GM12878 (cell line): ENCODE data around the gene KIF5A. TPM values are rescaled to one million over a fixed set of nuclear protein-coding genes. Genes with fewer than 3 reads are reported as not detected.

ENCODE experiments used
- BACH1 ChIP-seq: fragments of 450-650 bp; IDR thresholded peaks from 2 replicates; pipeline ENCODE4 v1.6.1; 2017; ENCODE audit warnings: mild to moderate bottlenecking, borderline replicate concordance
- CBX5 ChIP-seq: sonication (generic); IDR thresholded peaks from 2 replicates; pipeline ENCODE4 v1.6.1; 2016; ENCODE audit warnings: low read depth, moderate library complexity, mild to moderate bottlenecking, inconsistent platforms
- CEBPB ChIP-seq, 2 experiments: fragments of 150-350 bp in 1 of 2; IDR thresholded peaks; 2 replicates each; pipeline ENCODE4 v1.6.1; 2012 to 2014; ENCODE audit warnings: low read depth in 2 of 2, low read length in 2 of 2, borderline replicate concordance in 1 of 2, inconsistent platforms in 1 of 2
- CHD1 ChIP-seq: IDR thresholded peaks from 2 replicates; pipeline ENCODE4 v1.6.1; 2012; ENCODE audit warnings: low read depth, low read length, improper control_type of control experiment
- EGR1 ChIP-seq, 2 experiments: IDR thresholded peaks; 1 replicate in 1 of 2; 2 replicates in 1 of 2; pipeline ENCODE4 v1.6.1; 2011 to 2012; ENCODE audit warnings: low read depth in 2 of 2, low read length in 2 of 2, borderline replicate concordance in 1 of 2, mild to moderate bottlenecking in 1 of 2, moderate library complexity in 1 of 2
- ETV6 ChIP-seq, 2 experiments: fragments of 450-650 bp in 1 of 2; IDR thresholded peaks in 1 of 2; conservative IDR thresholded peaks in 1 of 2; 2 replicates each; pipeline ENCODE4 v1.6.1; 2014; ENCODE audit warnings: antibody characterized with exemption in 1 of 2, borderline replicate concordance in 1 of 2, low read depth in 1 of 2, mild to moderate bottlenecking in 1 of 2, moderate library complexity in 1 of 2
- FOS ChIP-seq: IDR thresholded peaks from 3 replicates; pipeline ENCODE4 v1.6.1; 2011; ENCODE audit warnings: borderline replicate concordance; ENCODE audit not compliant: insufficient read length; ENCODE audit errors: extremely low read depth
- HDGF ChIP-seq: fragments of 450-650 bp; IDR thresholded peaks from 2 replicates; pipeline ENCODE4 v1.6.1; 2016; ENCODE audit warnings: antibody characterized with exemption
- IKZF1 ChIP-seq: fragments of 450-650 bp; conservative IDR thresholded peaks from 2 replicates; pipeline ENCODE4 v1.6.1; 2017; ENCODE audit warnings: antibody characterized with exemption, mild to moderate bottlenecking
- JUND ChIP-seq: IDR thresholded peaks from 2 replicates; pipeline ENCODE4 v1.6.1; 2012; ENCODE audit warnings: low read depth, mild to moderate bottlenecking, low read length, improper control_type of control experiment, moderate library complexity
- LARP7 ChIP-seq: fragments of 450-650 bp; IDR thresholded peaks from 2 replicates; pipeline ENCODE4 v1.6.1; 2017; ENCODE audit warnings: mild to moderate bottlenecking
- MEF2A ChIP-seq: IDR thresholded peaks from 2 replicates; pipeline ENCODE4 v1.6.1; 2011; ENCODE audit warnings: low read depth, mild to moderate bottlenecking, low read length, moderate library complexity; ENCODE audit not compliant: insufficient read depth
- MTA3 ChIP-seq: IDR thresholded peaks from 2 replicates; pipeline ENCODE4 v1.6.1; 2012; ENCODE audit warnings: low read length, inconsistent platforms, borderline replicate concordance
- MYB ChIP-seq: fragments of 150-350 bp; IDR thresholded peaks from 2 replicates; pipeline ENCODE4 v1.6.1; 2014; ENCODE audit warnings: mild to moderate bottlenecking, low read depth, low read length, borderline replicate concordance
- MYC ChIP-seq: IDR thresholded peaks from 2 replicates; pipeline ENCODE4 v1.6.1; 2011; ENCODE audit warnings: mild to moderate bottlenecking, low read length, moderate library complexity, inconsistent platforms; ENCODE audit not compliant: insufficient read depth, insufficient replicate concordance, insufficient read length, severe bottlenecking
- NR2C1 ChIP-seq: fragments of 450-650 bp; IDR thresholded peaks from 2 replicates; pipeline ENCODE4 v1.6.1; 2017; ENCODE audit warnings: antibody characterized with exemption, mild to moderate bottlenecking, moderate library complexity
- RCOR1 ChIP-seq: conservative IDR thresholded peaks from 2 replicates; pipeline ENCODE4 v1.6.1; 2012; ENCODE audit warnings: low read depth, low read length, improper control_type of control experiment
- SMC3 ChIP-seq: IDR thresholded peaks from 2 replicates; pipeline ENCODE4 v1.6.1; 2011; ENCODE audit warnings: low read length, improper control_type of control experiment, borderline replicate concordance
- SPI1 ChIP-seq: IDR thresholded peaks from 2 replicates; pipeline ENCODE4 v1.6.1; 2011; ENCODE audit warnings: low read depth, mild to moderate bottlenecking, low read length, moderate library complexity, borderline replicate concordance; ENCODE audit not compliant: insufficient read depth
- STAT3 ChIP-seq: IDR thresholded peaks from 2 replicates; pipeline ENCODE4 v1.6.1; 2011; ENCODE audit warnings: low read depth, low read length, improper control_type of control experiment
- SUPT20H ChIP-seq: IDR thresholded peaks from 2 replicates; pipeline ENCODE4 v1.6.1; 2011; ENCODE audit warnings: low read depth, mild to moderate bottlenecking, low read length, moderate library complexity, borderline replicate concordance; ENCODE audit not compliant: control insufficient read depth
- TCF7 ChIP-seq: IDR thresholded peaks from 2 replicates; pipeline ENCODE4 v1.6.1; 2014; ENCODE audit warnings: antibody characterized with exemption, borderline replicate concordance
- YY1 ChIP-seq: IDR thresholded peaks from 2 replicates; pipeline ENCODE4 v1.6.1; 2011; ENCODE audit warnings: low read depth, mild to moderate bottlenecking, low read length
- ZBED1 ChIP-seq: IDR thresholded peaks from 2 replicates; pipeline ENCODE4 v1.6.1; 2016; ENCODE audit warnings: borderline replicate concordance
- ZNF207 ChIP-seq: fragments of 450-650 bp; IDR thresholded peaks from 2 replicates; pipeline ENCODE4 v1.6.1; 2014; ENCODE audit warnings: antibody characterized with exemption, mild to moderate bottlenecking, borderline replicate concordance
- polyA plus RNA-seq, 11 experiments: library from polyadenylated mRNA; depleted of rRNA in 4 of 11; unstranded in 6 of 11; stranded (reverse) in 5 of 11; fragments of >200 nt; fragmentation: Nextera tagmentation in 4 of 11; fragmentation: Illumina TruSeq in 1 of 11; extraction: Ambion mirVana in 4 of 11; extraction: Trizol in 1 of 11; gene quantifications; 1 replicate in 1 of 11; 2 replicates in 10 of 11; pipeline versions ENCODE4 v1.2.1 to v1.2.3, GENCODE V29; 2011 to 2016; ENCODE audit warnings: inconsistent platforms in 2 of 11, missing spikeins in 2 of 11, low read depth in 1 of 11
- total RNA-seq, 4 experiments: library from RNA; depleted of rRNA in 3 of 4; stranded (reverse); fragments of >200 nt in 3 of 4; fragmentation: Illumina TruSeq in 1 of 4; extraction: Trizol in 1 of 4; gene quantifications; 2 replicates each; pipeline versions ENCODE4 v1.2.1 to v1.2.3, GENCODE V29; 2013 to 2021
- TF ChIP-seq, protein P1 (sequence below): IDR thresholded peaks from 2 replicates; pipeline ENCODE4 v1.6.1; 2011; ENCODE audit warnings: low read depth, mild to moderate bottlenecking, low read length, moderate library complexity, borderline replicate concordance; ENCODE audit errors: extremely low read depth
- TF ChIP-seq, protein P2 (sequence below): IDR thresholded peaks from 2 replicates; pipeline ENCODE4 v1.6.1; 2011; ENCODE audit warnings: low read depth, low read length, improper control_type of control experiment, borderline replicate concordance
- TF ChIP-seq, protein P3 (sequence below): IDR thresholded peaks from 2 replicates; pipeline ENCODE4 v1.6.1; 2011; ENCODE audit warnings: borderline replicate concordance, low read depth, mild to moderate bottlenecking, moderate library complexity, low read length; ENCODE audit not compliant: insufficient read depth, poor library complexity, severe bottlenecking

The KIF5A gene
- total and polyA plus RNA-seq, 10 of the 15 experiments (the other 5 are each of a cell fraction or from before 2014, with no cell fraction given): 0.35 to 2.9 (median 0.97) TPM

DNA sequence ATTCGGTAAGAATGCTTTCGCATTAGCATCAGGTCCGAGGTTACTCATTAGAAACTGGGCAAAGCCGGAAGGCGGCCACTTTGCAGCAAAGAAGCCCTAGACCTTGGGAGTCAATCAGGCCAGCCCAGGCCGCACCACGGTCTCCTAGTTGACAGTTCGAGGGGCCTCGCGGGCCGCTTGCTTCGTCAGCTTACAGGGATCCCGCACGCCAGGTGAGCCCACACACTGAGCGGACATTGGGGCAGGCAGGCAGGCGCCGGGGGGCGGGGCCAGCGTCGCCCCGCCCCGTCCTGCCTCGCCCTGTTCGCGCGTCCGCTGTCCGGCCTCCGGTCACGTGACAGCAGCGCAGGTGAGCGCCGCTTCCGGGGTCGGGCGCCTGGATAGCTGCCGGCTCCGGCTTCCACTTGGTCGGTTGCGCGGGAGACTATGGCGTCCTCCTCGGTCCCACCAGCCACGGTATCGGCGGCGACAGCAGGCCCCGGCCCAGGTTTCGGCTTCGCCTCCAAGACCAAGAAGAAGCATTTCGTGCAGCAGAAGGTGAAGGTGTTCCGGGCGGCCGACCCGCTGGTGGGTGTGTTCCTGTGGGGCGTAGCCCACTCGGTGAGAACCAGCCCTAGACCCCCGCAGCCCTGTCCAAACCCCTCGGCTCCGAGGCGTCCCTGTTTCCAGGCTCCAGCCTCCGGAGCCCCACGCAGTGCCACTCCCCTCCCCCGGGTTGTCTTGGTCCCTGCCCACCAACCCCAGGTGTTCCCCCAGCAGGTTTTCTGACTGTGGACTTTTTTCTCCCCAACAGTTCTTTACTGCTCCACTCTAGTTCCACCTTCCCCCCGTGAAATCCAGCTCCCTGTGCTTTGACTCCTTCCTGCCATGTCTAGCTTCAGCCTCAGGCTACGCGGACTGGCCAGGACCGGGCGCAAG lies 41.3 kb downstream of the KIF5A start, which contains the start of gene PIP4K2C (continued):
- TF ChIP-seq, protein P1, sequence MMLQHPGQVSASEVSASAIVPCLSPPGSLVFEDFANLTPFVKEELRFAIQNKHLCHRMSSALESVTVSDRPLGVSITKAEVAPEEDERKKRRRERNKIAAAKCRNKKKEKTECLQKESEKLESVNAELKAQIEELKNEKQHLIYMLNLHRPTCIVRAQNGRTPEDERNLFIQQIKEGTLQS: peak; percentile 74; the same call in 1 of the 2 replicates
- TF ChIP-seq HDGF (no peak), LARP7 (peak; percentile 75; the same call in 1 of the 2 replicates), RCOR1 (no peak), ZBED1 (no peak), MYB (no peak), JUND (no peak), FOS (no peak), STAT3 (no peak), IKZF1 (peak; percentile 65), MYC (no peak), MTA3 (no peak), CBX5 (no peak), ETV6 (conservative IDR thresholded peaks at IDR 0.05 in 1 of 2, IDR thresholded peaks at IDR 0.05 in 1 of 2; ENCODE audit: borderline replicate concordance in 1 of 2, low read depth in 1 of 2) (no peak), CEBPB (IDR thresholded peaks at IDR 0.05; ENCODE audit: borderline replicate concordance in 1 of 2, low read depth in 2 of 2, low read length in 2 of 2) (no peak), EGR1 (IDR thresholded peaks at IDR 0.05; ENCODE audit: borderline replicate concordance in 1 of 2, low read depth in 2 of 2, low read length in 2 of 2) (no peak), TCF7 (no peak), ZNF207 (no peak), SMC3 (no peak), BACH1 (peak; percentile 57; the same call in 1 of the 2 replicates), MEF2A (no peak), YY1 (peak; percentile 80), CHD1 (no peak), NR2C1 (peak; percentile 36; the same call in 1 of the 2 replicates), SPI1 (no peak), SUPT20H (no peak)
- TF ChIP-seq, protein P2, sequence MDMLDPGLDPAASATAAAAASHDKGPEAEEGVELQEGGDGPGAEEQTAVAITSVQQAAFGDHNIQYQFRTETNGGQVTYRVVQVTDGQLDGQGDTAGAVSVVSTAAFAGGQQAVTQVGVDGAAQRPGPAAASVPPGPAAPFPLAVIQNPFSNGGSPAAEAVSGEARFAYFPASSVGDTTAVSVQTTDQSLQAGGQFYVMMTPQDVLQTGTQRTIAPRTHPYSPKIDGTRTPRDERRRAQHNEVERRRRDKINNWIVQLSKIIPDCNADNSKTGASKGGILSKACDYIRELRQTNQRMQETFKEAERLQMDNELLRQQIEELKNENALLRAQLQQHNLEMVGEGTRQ: peak; percentile 90
- TF ChIP-seq, protein P3, sequence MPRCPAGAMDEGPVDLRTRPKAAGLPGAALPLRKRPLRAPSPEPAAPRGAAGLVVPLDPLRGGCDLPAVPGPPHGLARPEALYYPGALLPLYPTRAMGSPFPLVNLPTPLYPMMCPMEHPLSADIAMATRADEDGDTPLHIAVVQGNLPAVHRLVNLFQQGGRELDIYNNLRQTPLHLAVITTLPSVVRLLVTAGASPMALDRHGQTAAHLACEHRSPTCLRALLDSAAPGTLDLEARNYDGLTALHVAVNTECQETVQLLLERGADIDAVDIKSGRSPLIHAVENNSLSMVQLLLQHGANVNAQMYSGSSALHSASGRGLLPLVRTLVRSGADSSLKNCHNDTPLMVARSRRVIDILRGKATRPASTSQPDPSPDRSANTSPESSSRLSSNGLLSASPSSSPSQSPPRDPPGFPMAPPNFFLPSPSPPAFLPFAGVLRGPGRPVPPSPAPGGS: no peak
